CD8-positive, alpha-beta memory T cell (primary cell): Measurements from ENCODE around the gene ARPP21. TPM values are rescaled to one million over a fixed set of nuclear protein-coding genes. Genes with fewer than 3 reads are reported as not detected.

Experiments
- CTCF ChIA-PET: fragments of 350-600 bp; sonication (Branson Sonifier 250); formaldehyde crosslinking; loops from one replicate; lab custom pipeline; 2021; ENCODE audit warnings: antibody characterized with exemption; lab: Charles Lee
- POLR2A ChIA-PET: fragments of 350-600 bp; sonication (Branson Sonifier 250); formaldehyde crosslinking; loops from one replicate; lab custom pipeline; 2021; ENCODE audit warnings: antibody characterized with exemption; lab: Charles Lee
- DNase-seq, 5 donors: peaks; one replicate each; pipeline versions ENCODE4 v3.0.0 to v3.0.0-alpha.2; 2020 to 2022; ENCODE audit warnings: mixed read lengths in 1 of 5
- H3K27ac ChIP-seq: one replicate; pipeline ENCODE4 v1.7.0; 2013; ENCODE audit warnings: low read depth, mild to moderate bottlenecking, low read length, moderate library complexity
- H3K27me3 ChIP-seq: 2 replicates; pipeline ENCODE4 v1.7.0; 2013; ENCODE audit warnings: low read length, mild to moderate bottlenecking; ENCODE audit not compliant: insufficient read depth, poor library complexity, severe bottlenecking
- H3K36me3 ChIP-seq: 2 replicates; pipeline ENCODE4 v1.7.0; 2013; ENCODE audit warnings: mild to moderate bottlenecking, low read length, moderate library complexity; ENCODE audit not compliant: insufficient read depth
- H3K4me1 ChIP-seq: 2 replicates; pipeline ENCODE4 v1.7.0; 2013; ENCODE audit warnings: mild to moderate bottlenecking, low read length, moderate library complexity; ENCODE audit not compliant: insufficient read depth
- H3K4me3 ChIP-seq: 2 replicates; pipeline ENCODE4 v1.7.0; 2013; ENCODE audit warnings: mild to moderate bottlenecking, low read length
- H3K9me3 ChIP-seq: 2 replicates; pipeline ENCODE4 v1.7.0; 2013; ENCODE audit warnings: mild to moderate bottlenecking, low read length
- H3K27ac Mint-ChIP-seq, 8 donors: one replicate each; pipeline ENCODE4 v1.8.0; 2020 to 2021; ENCODE audit warnings: mixed read lengths in 8 of 8, mild to moderate bottlenecking in 6 of 8, inconsistent platforms in 3 of 8, moderate library complexity in 3 of 8
- H3K27me3 Mint-ChIP-seq, 2 donors: one replicate each; pipeline ENCODE4 v1.8.0; 2020 to 2021; ENCODE audit warnings: mixed read lengths in 2 of 2, mild to moderate bottlenecking in 1 of 2, moderate library complexity in 1 of 2
- H3K36me3 Mint-ChIP-seq, 3 donors: one replicate each; pipeline ENCODE4 v1.8.0; 2020 to 2021; ENCODE audit warnings: mixed read lengths in 3 of 3, inconsistent platforms in 1 of 3, mild to moderate bottlenecking in 1 of 3
- H3K4me1 Mint-ChIP-seq, 3 donors: one replicate each; pipeline ENCODE4 v1.8.0; 2020 to 2021; ENCODE audit warnings: mixed read lengths in 3 of 3, inconsistent platforms in 1 of 3, mild to moderate bottlenecking in 1 of 3
- H3K4me3 Mint-ChIP-seq, 7 donors: one replicate each; pipeline ENCODE4 v1.8.0; 2020 to 2021; ENCODE audit warnings: mixed read lengths in 7 of 7, mild to moderate bottlenecking in 6 of 7, moderate library complexity in 4 of 7, inconsistent platforms in 2 of 7
- H3K9me3 Mint-ChIP-seq, 5 donors: one replicate each; pipeline ENCODE4 v1.8.0; 2020 to 2022; ENCODE audit warnings: mixed read lengths in 5 of 5, mild to moderate bottlenecking in 3 of 5, moderate library complexity in 2 of 5, inconsistent platforms in 1 of 5
- polyA plus RNA-seq: library from polyadenylated mRNA; unstranded; fragments of 300-500 nt; fragmentation: Illumina TruSeq; gene quantifications from one replicate; pipeline ENCODE4 v1.2.3, GENCODE V29; 2021
- total RNA-seq, 2 experiments: library from RNA; stranded (reverse); gene quantifications; one replicate each; pipeline ENCODE4 v1.2.3, GENCODE V29; 2021

Gene ARPP21
- total and polyA plus RNA-seq, 3 experiments from 2014 or later = not detected

GRCh38 chr3:35776346-35776745, 137.0 kb downstream of the ARPP21 start:
- Histone ChIP-seq H3K27me3 (no peaks in the 10 kb centered on the region), H3K9me3 (no peaks in the 10 kb centered on the region), H3K36me3 (no peaks in the 10 kb centered on the region), H3K4me3 (no peak overlapping the region), H3K4me1 (no peaks in the 10 kb centered on the region), H3K27ac (no peak overlapping the region)
- no peak overlapping the region for H3K4me3 Mint-ChIP-seq
- H3K4me1 Mint-ChIP-seq = no peaks in the 10 kb centered on the region
- ChIA-PET CTCF (no interaction called here), POLR2A (no interaction called here)
- H3K27me3 Mint-ChIP-seq = no peaks in the 10 kb centered on the region
- DNase-seq = no peak
- peaks cover 0 to 4% (median 2%) of the 10 kb centered on the region in 5 donors for H3K9me3 Mint-ChIP-seq
- no peaks in the 10 kb centered on the region for H3K36me3 Mint-ChIP-seq
- no peak overlapping the region for H3K27ac Mint-ChIP-seq

- Histone ChIP-seq H3K4me3 (no peak overlapping the region), H3K4me1 (no peaks in the 10 kb centered on the region), H3K27me3 (no peaks in the 10 kb centered on the region), H3K27ac (no peak overlapping the region), H3K9me3 (no peaks in the 10 kb centered on the region), H3K36me3 (no peaks in the 10 kb centered on the region)
- Mint-ChIP-seq H3K36me3 (no peaks in the 10 kb centered on the region), H3K4me1 (no peaks in the 10 kb centered on the region), H3K4me3 (no peak overlapping the region), H3K9me3 (peaks cover 0 to 4% (median 2%) of the 10 kb centered on the region in 5 donors), H3K27me3 (no peaks in the 10 kb centered on the region), H3K27ac (no peak overlapping the region)
- POLR2A ChIA-PET = no interaction called here
- DNase-seq = no peak
- CTCF ChIA-PET = no interaction called here
These were observed 137.7 kb downstream of the ARPP21 start for GRCh38 chr3:35777065-35777464.

GRCh38 chr3:35777563-35778554, 138.5 kb downstream of the ARPP21 start:
- CTCF ChIA-PET = no interaction called here
- Mint-ChIP-seq H3K27ac (no peak overlapping the region), H3K27me3 (no peaks in the 10 kb centered on the region), H3K9me3 (peaks cover 0 to 3% (median 2%) of the 10 kb centered on the region in 5 donors), H3K36me3 (no peaks in the 10 kb centered on the region), H3K4me1 (no peaks in the 10 kb centered on the region), H3K4me3 (no peak overlapping the region)
- Histone ChIP-seq H3K27ac (no peak overlapping the region), H3K4me1 (no peaks in the 10 kb centered on the region), H3K4me3 (no peak overlapping the region), H3K27me3 (no peaks in the 10 kb centered on the region), H3K36me3 (no peaks in the 10 kb centered on the region), H3K9me3 (no peaks in the 10 kb centered on the region)
- no peak for DNase-seq
- POLR2A ChIA-PET = no interaction called here

GRCh38 chr3:35779611-35780010, 140.3 kb downstream of the ARPP21 start:
- no peaks in the 10 kb centered on the region for H3K27me3 ChIP-seq
- H3K27ac ChIP-seq = no peak overlapping the region
- Mint-ChIP-seq H3K4me3 (no peak overlapping the region), H3K27ac (no peak overlapping the region), H3K36me3 (no peaks in the 10 kb centered on the region), H3K9me3 (peaks cover 2 to 5% (median 3%) of the 10 kb centered on the region in 5 donors), H3K4me1 (no peaks in the 10 kb centered on the region), H3K27me3 (no peaks in the 10 kb centered on the region)
- CTCF ChIA-PET = no interaction called here
- H3K4me3 ChIP-seq = no peak overlapping the region
- no peaks in the 10 kb centered on the region for H3K4me1 ChIP-seq
- no peak for DNase-seq
- H3K9me3 ChIP-seq = no peaks in the 10 kb centered on the region
- H3K36me3 ChIP-seq = no peaks in the 10 kb centered on the region
- POLR2A ChIA-PET = no interaction called here

GRCh38 chr3:35780800-35781199, 141.5 kb downstream of the ARPP21 start:
- Mint-ChIP-seq H3K4me1 (no peaks in the 10 kb centered on the region), H3K36me3 (no peaks in the 10 kb centered on the region), H3K4me3 (no peak overlapping the region), H3K27ac (no peak overlapping the region), H3K27me3 (no peaks in the 10 kb centered on the region), H3K9me3 (peaks cover 2 to 10% (median 3%) of the 10 kb centered on the region in 5 donors)
- no peak overlapping the region for H3K27ac ChIP-seq
- no peak for DNase-seq
- no peak overlapping the region for H3K4me3 ChIP-seq
- POLR2A ChIA-PET = no interaction called here
- no peaks in the 10 kb centered on the region for H3K9me3 ChIP-seq
- no peaks in the 10 kb centered on the region for H3K36me3 ChIP-seq
- no peaks in the 10 kb centered on the region for H3K27me3 ChIP-seq
- no peaks in the 10 kb centered on the region for H3K4me1 ChIP-seq
- CTCF ChIA-PET = no interaction called here

GRCh38 chr3:35781558-35781957, 142.2 kb downstream of the ARPP21 start:
- Histone ChIP-seq H3K4me1 (no peaks in the 10 kb centered on the region), H3K27me3 (no peaks in the 10 kb centered on the region), H3K4me3 (no peak overlapping the region), H3K27ac (no peak overlapping the region), H3K9me3 (no peaks in the 10 kb centered on the region), H3K36me3 (no peaks in the 10 kb centered on the region)
- Mint-ChIP-seq H3K27ac (no peak overlapping the region), H3K9me3 (peaks cover 2 to 10% (median 3%) of the 10 kb centered on the region in 5 donors), H3K36me3 (no peaks in the 10 kb centered on the region), H3K4me1 (no peaks in the 10 kb centered on the region), H3K27me3 (no peaks in the 10 kb centered on the region), H3K4me3 (no peak overlapping the region)
- ChIA-PET POLR2A (no interaction called here), CTCF (no interaction called here)
- DNase-seq = no peak

- CTCF ChIA-PET = no interaction called here
- POLR2A ChIA-PET = no interaction called here
- no peaks in the 10 kb centered on the region for H3K36me3 Mint-ChIP-seq
- H3K27ac Mint-ChIP-seq = no peak overlapping the region
- H3K4me3 ChIP-seq = no peak overlapping the region
- no peaks in the 10 kb centered on the region for H3K9me3 ChIP-seq
- H3K27me3 ChIP-seq = no peaks in the 10 kb centered on the region
- no peaks in the 10 kb centered on the region for H3K27me3 Mint-ChIP-seq
- H3K27ac ChIP-seq = no peak overlapping the region
- H3K36me3 ChIP-seq = no peaks in the 10 kb centered on the region
- H3K4me1 ChIP-seq = no peaks in the 10 kb centered on the region
- no peaks in the 10 kb centered on the region for H3K4me1 Mint-ChIP-seq
- no peak for DNase-seq
- H3K9me3 Mint-ChIP-seq = peaks cover 2 to 10% (median 3%) of the 10 kb centered on the region in 5 donors
- H3K4me3 Mint-ChIP-seq = no peak overlapping the region
These were observed 143.0 kb downstream of the ARPP21 start for GRCh38 chr3:35782355-35782754.

- Mint-ChIP-seq H3K36me3 (no peaks in the 10 kb centered on the region), H3K4me1 (no peaks in the 10 kb centered on the region), H3K4me3 (no peak overlapping the region), H3K9me3 (peaks cover 0 to 10% (median 2%) of the 10 kb centered on the region in 5 donors), H3K27me3 (no peaks in the 10 kb centered on the region), H3K27ac (no peak overlapping the region)
- CTCF ChIA-PET = no interaction called here
- Histone ChIP-seq H3K4me3 (no peak overlapping the region), H3K4me1 (no peaks in the 10 kb centered on the region), H3K36me3 (no peaks in the 10 kb centered on the region), H3K27me3 (no peaks in the 10 kb centered on the region), H3K27ac (no peak overlapping the region), H3K9me3 (no peaks in the 10 kb centered on the region)
- DNase-seq = no peak
- POLR2A ChIA-PET = no interaction called here
These were observed 144.8 kb downstream of the ARPP21 start for GRCh38 chr3:35784169-35784568.
